ENCODE measurements around the gene CDH23.

The CDH23 gene

GRCh38 chr10:71561003-71561574, 164.4 kb downstream of the CDH23 start:
- no peak for DNase-seq
- no peak for TF ChIP-seq CTCF (IDR thresholded peaks at IDR 0.05)
- peak overlapping the region; percentile 4 for H3K4me3 Mint-ChIP-seq
- peaks cover 29% of the 10 kb centered on the region for H3K4me1 Mint-ChIP-seq
- no peak overlapping the region for H3K27ac Mint-ChIP-seq
- no peaks in the 10 kb centered on the region for H3K9me3 Mint-ChIP-seq
- peaks cover 57% of the 10 kb centered on the region for H3K27me3 Mint-ChIP-seq (ENCODE audit: low read depth, poor library complexity)
- H3K36me3 Mint-ChIP-seq (ENCODE audit: low read depth): no peaks in the 10 kb centered on the region

GRCh38 chr10:71562181-71562580, 165.5 kb downstream of the CDH23 start:
- DNase-seq: no peak
- no peak overlapping the region for H3K27ac Mint-ChIP-seq
- peaks cover 49% of the 10 kb centered on the region for H3K27me3 Mint-ChIP-seq (ENCODE audit: low read depth, poor library complexity)
- H3K4me1 Mint-ChIP-seq: peaks cover 29% of the 10 kb centered on the region
- no peak overlapping the region for H3K4me3 Mint-ChIP-seq
- no peaks in the 10 kb centered on the region for H3K9me3 Mint-ChIP-seq
- H3K36me3 Mint-ChIP-seq (ENCODE audit: low read depth): no peaks in the 10 kb centered on the region
- TF ChIP-seq CTCF (IDR thresholded peaks at IDR 0.05): no peak

- H3K4me1 Mint-ChIP-seq: peaks cover 29% of the 10 kb centered on the region
- TF ChIP-seq CTCF (IDR thresholded peaks at IDR 0.05): no peak
- no peak for DNase-seq
- H3K27me3 Mint-ChIP-seq (ENCODE audit: low read depth, poor library complexity): peaks cover 44% of the 10 kb centered on the region
- no peak overlapping the region for H3K27ac Mint-ChIP-seq
- H3K36me3 Mint-ChIP-seq (ENCODE audit: low read depth): no peaks in the 10 kb centered on the region
- H3K4me3 Mint-ChIP-seq: no peak overlapping the region
- no peaks in the 10 kb centered on the region for H3K9me3 Mint-ChIP-seq
Measured at GRCh38 chr10:71562904-71563303, 166.2 kb downstream of the CDH23 start.

GRCh38 chr10:71564194-71564820, 167.6 kb downstream of the CDH23 start:
- TF ChIP-seq CTCF (IDR thresholded peaks at IDR 0.05): no peak
- H3K9me3 Mint-ChIP-seq: no peaks in the 10 kb centered on the region
- peaks cover 28% of the 10 kb centered on the region for H3K4me1 Mint-ChIP-seq
- peaks cover 38% of the 10 kb centered on the region for H3K27me3 Mint-ChIP-seq (ENCODE audit: low read depth, poor library complexity)
- H3K27ac Mint-ChIP-seq: no peak overlapping the region
- no peak overlapping the region for H3K4me3 Mint-ChIP-seq
- no peak for DNase-seq
- no peaks in the 10 kb centered on the region for H3K36me3 Mint-ChIP-seq (ENCODE audit: low read depth)

GRCh38 chr10:71565284-71566000, 168.7 kb downstream of the CDH23 start:
- Mint-ChIP-seq H3K4me3 (no peak overlapping the region), H3K36me3 (ENCODE audit: low read depth) (no peaks in the 10 kb centered on the region), H3K4me1 (peaks cover 21% of the 10 kb centered on the region), H3K9me3 (no peaks in the 10 kb centered on the region), H3K27ac (no peak overlapping the region), H3K27me3 (ENCODE audit: low read depth, poor library complexity) (peaks cover 31% of the 10 kb centered on the region)
- no peak for TF ChIP-seq CTCF (IDR thresholded peaks at IDR 0.05)
- no peak for DNase-seq
